ENCODE data around the gene RUNX3. TPM values are rescaled to one million over a fixed set of nuclear protein-coding genes. Genes with fewer than 3 reads are reported as not detected.

RUNX3 gene
- total RNA-seq, 1 experiment from 2014 or later: 3.7 TPM

DNA sequence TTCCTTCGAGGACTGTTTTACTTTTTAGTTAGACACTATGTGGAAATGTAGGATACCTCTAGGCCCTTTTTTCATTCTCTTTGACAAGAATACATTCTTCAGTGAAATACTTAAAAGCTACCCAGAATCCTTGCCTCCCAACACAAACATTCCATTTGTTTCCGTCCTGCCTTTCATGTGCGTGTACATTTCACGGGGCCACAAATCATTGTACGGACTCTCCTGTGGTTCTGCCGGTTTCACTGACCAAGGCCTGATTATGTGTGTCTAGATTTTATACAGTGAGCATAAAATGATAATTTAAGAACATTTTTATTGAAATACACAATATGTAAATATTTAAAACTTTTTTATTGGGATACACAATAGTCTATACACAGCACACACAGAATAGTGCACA is 76.4 kb downstream of the RUNX3 start:
- Histone ChIP-seq H3K36me3 (ENCODE audit: low read depth, low read length) (no peaks in the 10 kb centered on the region), H3K4me2 (ENCODE audit: low read length) (no peak overlapping the region), H3K4me1 (ENCODE audit: insufficient read depth, low read length) (no peaks in the 10 kb centered on the region; the same call in 1 of the 2 replicates), H2AFZ (ENCODE audit: low read length) (no peak overlapping the region), H3K79me2 (ENCODE audit: low read length) (no peaks in the 10 kb centered on the region), H3K27ac (ENCODE audit: low read length) (no peak overlapping the region), H3F3A (ENCODE audit: low read length, unreplicated experiment) (no peaks in the 10 kb centered on the region), H4K20me1 (ENCODE audit: low read length) (no peaks in the 10 kb centered on the region), H3K27me3 (ENCODE audit: low read length) (no peaks in the 10 kb centered on the region), H3K4me3 (ENCODE audit: low read length) (no peak overlapping the region), H3K9ac (ENCODE audit: low read length) (no peak overlapping the region), H3K9me2 (replicated peaks; ENCODE audit: low read length) (no peaks in the 10 kb centered on the region), H3K9me3 (ENCODE audit: low read length) (no peaks in the 10 kb centered on the region)
- no peak for TF ChIP-seq EZH2phosphoT487 (IDR thresholded peaks at IDR 0.05; ENCODE audit: borderline replicate concordance, low read length)
- TF ChIP-seq, protein P1, sequence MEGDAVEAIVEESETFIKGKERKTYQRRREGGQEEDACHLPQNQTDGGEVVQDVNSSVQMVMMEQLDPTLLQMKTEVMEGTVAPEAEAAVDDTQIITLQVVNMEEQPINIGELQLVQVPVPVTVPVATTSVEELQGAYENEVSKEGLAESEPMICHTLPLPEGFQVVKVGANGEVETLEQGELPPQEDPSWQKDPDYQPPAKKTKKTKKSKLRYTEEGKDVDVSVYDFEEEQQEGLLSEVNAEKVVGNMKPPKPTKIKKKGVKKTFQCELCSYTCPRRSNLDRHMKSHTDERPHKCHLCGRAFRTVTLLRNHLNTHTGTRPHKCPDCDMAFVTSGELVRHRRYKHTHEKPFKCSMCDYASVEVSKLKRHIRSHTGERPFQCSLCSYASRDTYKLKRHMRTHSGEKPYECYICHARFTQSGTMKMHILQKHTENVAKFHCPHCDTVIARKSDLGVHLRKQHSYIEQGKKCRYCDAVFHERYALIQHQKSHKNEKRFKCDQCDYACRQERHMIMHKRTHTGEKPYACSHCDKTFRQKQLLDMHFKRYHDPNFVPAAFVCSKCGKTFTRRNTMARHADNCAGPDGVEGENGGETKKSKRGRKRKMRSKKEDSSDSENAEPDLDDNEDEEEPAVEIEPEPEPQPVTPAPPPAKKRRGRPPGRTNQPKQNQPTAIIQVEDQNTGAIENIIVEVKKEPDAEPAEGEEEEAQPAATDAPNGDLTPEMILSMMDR (conservative IDR thresholded peaks at IDR 0.05; ENCODE audit: low read depth, low read length): no peak
- TF ChIP-seq EZH2 (IDR thresholded peaks at IDR 0.05; ENCODE audit: low read length, unreplicated experiment): no peak
- DNase-seq: no peak
- ATAC-seq: no peak
- ChIA-PET CTCF (no interaction called here), POLR2A (ENCODE audit: unreplicated experiment) (no interaction called here)
- BruUV-seq (replicated peaks): no TSS peak
- intact Hi-C loops (cut with micrococcal nuclease): loop anchor here (2.0 kb wide), 1 partner anchor 179 kb away; no protein-coding TSS in a partner anchor

DNA sequence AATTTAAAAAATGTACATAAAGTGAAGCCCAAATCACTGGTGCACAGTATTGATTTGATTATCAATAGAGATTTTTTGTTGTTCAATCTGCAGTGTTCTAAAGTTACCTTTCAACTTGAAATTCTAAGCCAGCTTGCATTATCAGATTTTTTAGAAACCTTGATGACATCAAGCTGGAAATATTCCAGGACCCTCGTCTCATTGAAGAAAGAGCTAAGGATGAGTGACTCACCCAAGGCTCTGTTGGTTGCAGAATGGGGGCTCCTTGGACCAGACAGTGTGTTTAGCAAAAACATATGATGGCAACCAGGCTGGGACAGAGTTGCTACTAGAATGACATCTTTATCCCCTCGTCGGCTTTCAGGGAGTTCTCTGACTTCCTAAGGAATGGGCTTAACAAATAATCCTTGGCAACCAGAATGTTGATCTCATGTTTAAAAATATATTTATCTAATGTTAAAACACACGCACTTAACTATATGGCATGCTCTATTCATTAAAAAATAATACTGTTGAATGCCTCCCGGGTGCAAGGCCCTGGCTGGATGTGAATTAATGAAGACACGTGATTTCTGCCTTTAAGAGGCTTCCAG is 79.7 kb downstream of the RUNX3 start:
- H3K9ac ChIP-seq (ENCODE audit: low read length): no peak overlapping the region
- ATAC-seq: no peak
- H3K27ac ChIP-seq (ENCODE audit: low read length): no peak overlapping the region
- H3K4me2 ChIP-seq (ENCODE audit: low read length): no peak overlapping the region
- H3K79me2 ChIP-seq (ENCODE audit: low read length): no peaks in the 10 kb centered on the region
- no peaks in the 10 kb centered on the region for H3K9me3 ChIP-seq (ENCODE audit: low read length)
- no peak for DNase-seq
- no TSS peak for BruUV-seq (replicated peaks)
- H3K27me3 ChIP-seq (ENCODE audit: low read length): no peaks in the 10 kb centered on the region
- H2AFZ ChIP-seq (ENCODE audit: low read length): no peak overlapping the region
- H3K36me3 ChIP-seq (ENCODE audit: low read depth, low read length): no peaks in the 10 kb centered on the region
- H3K9me2 ChIP-seq (replicated peaks; ENCODE audit: low read length): no peaks in the 10 kb centered on the region
- no peak overlapping the region for H3K4me3 ChIP-seq (ENCODE audit: low read length)
- intact Hi-C loops (cut with micrococcal nuclease): no loop called here
- POLR2A ChIA-PET (ENCODE audit: unreplicated experiment): no interaction called here
- TF ChIP-seq EZH2phosphoT487 (IDR thresholded peaks at IDR 0.05; ENCODE audit: borderline replicate concordance, low read length): no peak
- TF ChIP-seq, protein P1 (conservative IDR thresholded peaks at IDR 0.05; ENCODE audit: low read depth, low read length): no peak
- no peak for TF ChIP-seq EZH2 (IDR thresholded peaks at IDR 0.05; ENCODE audit: low read length, unreplicated experiment)
- H3F3A ChIP-seq (ENCODE audit: low read length, unreplicated experiment): no peaks in the 10 kb centered on the region
- no peaks in the 10 kb centered on the region for H4K20me1 ChIP-seq (ENCODE audit: low read length)
- no peaks in the 10 kb centered on the region; the same call in 1 of the 2 replicates for H3K4me1 ChIP-seq (ENCODE audit: insufficient read depth, low read length)
- CTCF ChIA-PET: no interaction called here

DNA sequence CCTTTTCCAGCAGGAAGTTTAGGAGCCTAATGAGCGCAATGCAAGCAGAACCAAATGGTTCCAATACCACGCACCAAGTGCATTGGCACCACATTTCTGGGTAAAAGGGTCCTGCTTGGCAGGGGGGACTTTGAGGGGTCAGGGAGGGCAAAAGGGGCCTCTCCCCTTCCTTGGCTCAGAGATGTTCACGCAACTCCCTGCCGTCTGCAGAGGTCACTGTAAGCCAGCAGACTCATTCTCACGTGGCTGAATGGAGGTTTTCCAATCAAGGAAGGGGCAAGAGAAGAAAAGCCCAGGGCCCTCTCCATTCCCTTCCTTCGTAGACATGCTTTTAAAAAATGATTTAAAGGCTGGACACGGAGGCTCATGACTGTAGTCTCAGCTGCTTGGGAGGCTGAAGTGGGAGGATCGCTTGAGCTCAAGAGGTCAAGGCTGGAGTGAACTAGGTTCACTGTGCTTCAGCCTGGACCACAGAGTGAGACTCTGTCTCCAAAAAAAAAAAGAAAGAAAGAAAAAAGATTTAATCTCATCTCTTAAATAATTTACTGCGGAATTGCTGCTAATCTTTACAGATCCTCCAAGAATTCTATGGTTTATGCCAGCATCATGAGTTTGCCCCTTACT is 80.3 kb downstream of the RUNX3 start:
- no peak overlapping the region for H2AFZ ChIP-seq (ENCODE audit: low read length)
- no peaks in the 10 kb centered on the region; the same call in 1 of the 2 replicates for H3K4me1 ChIP-seq (ENCODE audit: insufficient read depth, low read length)
- TF ChIP-seq, protein P1 (conservative IDR thresholded peaks at IDR 0.05; ENCODE audit: low read depth, low read length): peak; percentile 63
- TF ChIP-seq EZH2 (IDR thresholded peaks at IDR 0.05; ENCODE audit: low read length, unreplicated experiment): no peak
- H3K9me2 ChIP-seq (replicated peaks; ENCODE audit: low read length): no peaks in the 10 kb centered on the region
- no peak overlapping the region for H3K4me2 ChIP-seq (ENCODE audit: low read length)
- H3K36me3 ChIP-seq (ENCODE audit: low read depth, low read length): no peaks in the 10 kb centered on the region
- no peaks in the 10 kb centered on the region for H4K20me1 ChIP-seq (ENCODE audit: low read length)
- no peaks in the 10 kb centered on the region for H3K27me3 ChIP-seq (ENCODE audit: low read length)
- no TSS peak for BruUV-seq (replicated peaks)
- H3K27ac ChIP-seq (ENCODE audit: low read length): no peak overlapping the region
- peak; percentile 37 for DNase-seq
- ChIA-PET POLR2A (ENCODE audit: unreplicated experiment) (no interaction called here), CTCF (interaction anchor here (0.6 kb wide), 1 partner anchor 114 kb away, joined by 3 read pairs; no protein-coding TSS in a partner anchor)
- intact Hi-C loops (cut with micrococcal nuclease): loop anchor here (2.0 kb wide), 1 partner anchor 49 kb away; no protein-coding TSS in a partner anchor
- H3K79me2 ChIP-seq (ENCODE audit: low read length): no peaks in the 10 kb centered on the region
- no peaks in the 10 kb centered on the region for H3K9me3 ChIP-seq (ENCODE audit: low read length)
- no peak overlapping the region for H3K4me3 ChIP-seq (ENCODE audit: low read length)
- H3K9ac ChIP-seq (ENCODE audit: low read length): no peak overlapping the region
- no peaks in the 10 kb centered on the region for H3F3A ChIP-seq (ENCODE audit: low read length, unreplicated experiment)
- ATAC-seq: no peak
